HepG2 (cell line): ENCODE results near the gene RANBP2. TPM values are rescaled to one million over a fixed set of nuclear protein-coding genes. Genes with fewer than 3 reads are reported as not detected.

ENCODE experiments used
- FOXC1 ChIP-seq: sonication (generic); formaldehyde crosslinking; IDR thresholded peaks from 2 replicates; pipeline ENCODE4 v1.8.0; 2022; ENCODE audit warnings: mild to moderate bottlenecking, missing genetic modification reagents, borderline replicate concordance
- GPN1 ChIP-seq: sonication (generic); formaldehyde crosslinking; IDR thresholded peaks from 2 replicates; pipeline ENCODE4 v1.5.1; 2020; ENCODE audit warnings: missing genetic modification reagents, borderline replicate concordance
- HNF1A ChIP-seq, 2 experiments: sonication (generic) in 1 of 2; formaldehyde crosslinking in 1 of 2; IDR thresholded peaks; 2 replicates each; pipeline versions ENCODE4 v1.4.0 to v1.6.1; 2016 to 2020; ENCODE audit warnings: borderline replicate concordance in 1 of 2, low read depth in 1 of 2, mild to moderate bottlenecking in 1 of 2, missing genetic modification reagents in 1 of 2
- HOXA7 ChIP-seq: sonication (generic); formaldehyde crosslinking; IDR thresholded peaks from 2 replicates; pipeline ENCODE4 v1.8.1; 2022; ENCODE audit warnings: mild to moderate bottlenecking, missing genetic modification reagents, moderate library complexity
- IKZF4 ChIP-seq: sonication (generic); formaldehyde crosslinking; IDR thresholded peaks from 2 replicates; pipeline ENCODE4 v1.5.1; 2020; ENCODE audit warnings: borderline replicate concordance, mild to moderate bottlenecking, low read depth, missing genetic modification reagents; ENCODE audit errors: not compliant biosample characterization
- IRF2 ChIP-seq: IDR thresholded peaks from 2 replicates; pipeline ENCODE4 v1.6.1; 2018; ENCODE audit warnings: missing genetic modification reagents, missing compliant biosample characterization
- KLF11 ChIP-seq: IDR thresholded peaks from 2 replicates; pipeline ENCODE4 v1.6.1; 2016; ENCODE audit warnings: missing compliant biosample characterization
- MIER3 ChIP-seq: IDR thresholded peaks from 2 replicates; pipeline ENCODE4 v1.6.1; 2016; ENCODE audit warnings: missing compliant biosample characterization, borderline replicate concordance
- MIXL1 ChIP-seq: IDR thresholded peaks from 2 replicates; pipeline ENCODE4 v1.6.1; 2016
- MTF2 ChIP-seq: sonication (generic); formaldehyde crosslinking; IDR thresholded peaks from 2 replicates; pipeline ENCODE4 v1.5.0; 2020; ENCODE audit warnings: missing genetic modification reagents, borderline replicate concordance
- NR2F2 ChIP-seq: IDR thresholded peaks from 2 replicates; pipeline ENCODE4 v1.6.1; 2012; ENCODE audit warnings: low read depth, inconsistent platforms, borderline replicate concordance
- POLR2A ChIP-seq, 2 experiments: IDR thresholded peaks; 2 replicates each; pipeline ENCODE4 v1.6.1; 2011; ENCODE audit warnings: low read depth in 2 of 2, low read length in 2 of 2, mild to moderate bottlenecking in 1 of 2, moderate library complexity in 1 of 2; ENCODE audit not compliant: insufficient read depth in 1 of 2
- SOX13 ChIP-seq, 3 experiments: fragments of 450-650 bp in 1 of 3; sonication (generic) in 1 of 3; formaldehyde crosslinking in 1 of 3; IDR thresholded peaks in 2 of 3; conservative IDR thresholded peaks in 1 of 3; 2 replicates each; pipeline versions ENCODE4 v1.5.0 to v1.6.1; 2016 to 2020; ENCODE audit warnings: antibody characterized with exemption in 1 of 3, mild to moderate bottlenecking in 1 of 3, missing compliant biosample characterization in 1 of 3, missing genetic modification reagents in 1 of 3, moderate library complexity in 1 of 3
- TBX3 ChIP-seq: fragments of 450-650 bp; IDR thresholded peaks from 2 replicates; pipeline ENCODE4 v1.6.1; 2017; ENCODE audit warnings: antibody characterized with exemption, mild to moderate bottlenecking, inconsistent platforms, borderline replicate concordance
- TSC22D2 ChIP-seq: sonication (generic); formaldehyde crosslinking; IDR thresholded peaks from 2 replicates; pipeline ENCODE4 v1.5.1; 2020; ENCODE audit warnings: missing genetic modification reagents, mild to moderate bottlenecking, borderline replicate concordance
- WIZ ChIP-seq: sonication (generic); formaldehyde crosslinking; IDR thresholded peaks from 2 replicates; pipeline ENCODE4 v1.5.1; 2020; ENCODE audit warnings: mild to moderate bottlenecking, missing genetic modification reagents
- ZNF234 ChIP-seq: sonication (generic); formaldehyde crosslinking; conservative IDR thresholded peaks from 2 replicates; pipeline ENCODE4 v1.5.1; 2020; ENCODE audit warnings: mild to moderate bottlenecking, missing genetic modification reagents
- ZNF282 ChIP-seq: fragments of 450-650 bp; IDR thresholded peaks from 2 replicates; pipeline ENCODE4 v1.6.1; 2018; ENCODE audit not compliant: partially characterized antibody
- ZNF446 ChIP-seq: sonication (generic); formaldehyde crosslinking; IDR thresholded peaks from 2 replicates; pipeline ENCODE4 v1.5.0; 2020; ENCODE audit warnings: mild to moderate bottlenecking, missing genetic modification reagents
- ZXDC ChIP-seq: sonication (generic); formaldehyde crosslinking; IDR thresholded peaks from 2 replicates; pipeline ENCODE4 v1.5.0; 2020; ENCODE audit warnings: mild to moderate bottlenecking, missing genetic modification reagents
- polyA plus RNA-seq, 8 experiments: library from polyadenylated mRNA; depleted of rRNA in 3 of 8; stranded (reverse) in 7 of 8; unstranded in 1 of 8; fragments of >200 nt; fragmentation: Illumina TruSeq in 4 of 8; extraction: Trizol in 4 of 8; gene quantifications; 2 replicates each; pipeline versions ENCODE4 v1.2.1 to v1.2.3, GENCODE V29; 2011 to 2016; ENCODE audit warnings: low read depth in 4 of 8, missing spikeins in 1 of 8, mixed read lengths in 1 of 8; ENCODE audit not compliant: insufficient read depth in 1 of 8
- total RNA-seq, 5 experiments: library from RNA; depleted of rRNA; stranded (reverse); fragments of >200 nt; fragmentation: Illumina TruSeq; extraction: Trizol; gene quantifications; 2 replicates each; pipeline ENCODE4 v1.2.3, GENCODE V29; 2016; ENCODE audit warnings: low read depth in 1 of 5
- TF ChIP-seq, protein P1 (sequence below): sonication (generic); formaldehyde crosslinking; IDR thresholded peaks from 2 replicates; pipeline ENCODE4 v1.8.1; 2023; ENCODE audit warnings: mild to moderate bottlenecking, moderate library complexity, missing genetic modification reagents

The RANBP2 gene
- total and polyA plus RNA-seq, 2 of the 13 experiments (the other 11 are each of a cell fraction or from before 2014, with no cell fraction given), result 12.2 to 87.0 TPM

DNA sequence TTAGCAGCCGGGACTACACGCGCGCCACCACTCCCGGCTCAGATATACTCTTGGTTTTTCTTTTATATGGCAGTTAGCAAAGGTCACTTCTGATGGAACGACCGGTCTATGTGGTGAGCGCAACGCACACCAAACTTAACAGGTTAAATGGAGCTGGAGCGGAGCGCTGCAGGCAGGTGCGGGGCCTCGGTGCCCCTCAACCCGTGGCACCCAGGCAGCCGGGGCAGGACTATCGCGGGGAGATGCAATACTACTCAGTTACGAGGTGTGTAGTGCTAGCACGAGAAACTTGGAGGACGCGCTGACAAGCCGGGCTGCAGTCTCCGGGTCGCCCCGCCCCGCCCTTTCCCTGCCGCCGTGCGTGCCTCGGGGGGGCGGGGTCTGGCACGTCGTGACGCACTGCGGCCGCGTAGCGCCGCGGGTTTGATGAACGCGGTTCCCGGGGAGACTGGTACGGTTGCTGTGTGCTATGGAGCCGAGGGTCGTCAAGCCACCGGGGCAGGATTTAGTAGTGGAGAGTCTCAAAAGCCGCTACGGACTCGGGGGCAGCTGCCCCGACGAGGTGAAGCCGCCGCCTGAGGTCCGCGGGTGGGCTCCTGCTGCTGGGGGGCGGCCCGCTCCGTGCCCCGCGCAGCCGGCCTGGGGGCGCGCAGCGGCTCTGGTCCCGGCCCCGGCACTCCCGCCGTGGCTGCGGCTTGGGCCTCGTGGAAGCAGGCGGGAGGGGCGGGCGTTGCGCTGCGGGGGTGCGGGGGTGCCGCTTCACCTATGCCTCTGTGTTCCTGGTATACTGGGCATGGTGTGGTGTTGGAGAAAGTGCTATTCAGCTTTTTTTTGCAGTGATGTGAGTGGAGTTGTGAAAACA is 67.3 kb downstream of the RANBP2 start, which contains the start of gene CCDC138 (continued):
- TF ChIP-seq FOXC1 (CRISPR knock-in tag), result peak; percentile 92; the same call in 1 of the 2 replicates
- no peak for TF ChIP-seq WIZ (CRISPR knock-in tag)
- peak; percentile 86; the same call in 1 of the 2 replicates for TF ChIP-seq MTF2 (CRISPR knock-in tag)
- TF ChIP-seq MIER3 (CRISPR knock-in tag), result peak; percentile 73; the same call in 1 of the 2 replicates
- TF ChIP-seq HNF1A (IDR thresholded peaks at IDR 0.05; ENCODE audit: low read depth), result no peak
- TF ChIP-seq HNF1A (CRISPR knock-in tag; IDR thresholded peaks at IDR 0.05; ENCODE audit: borderline replicate concordance), result peak; percentile 50; the same call in 1 of the 2 replicates
- TF ChIP-seq ZNF282, result no peak
- peak; percentile 33; the same call in 1 of the 2 replicates for TF ChIP-seq SOX13 (IDR thresholded peaks at IDR 0.05)
- TF ChIP-seq SOX13 (CRISPR knock-in tag; conservative IDR thresholded peaks at IDR 0.05 in 1 of 2, IDR thresholded peaks at IDR 0.05 in 1 of 2), result peak in 1 of 2 experiments; percentile 54; a peak in 1 of 4 replicates
- no peak for TF ChIP-seq HOXA7 (CRISPR knock-in tag)
- TF ChIP-seq ZXDC (CRISPR knock-in tag), result no peak
- no peak for TF ChIP-seq TBX3
- peak; percentile 78 for TF ChIP-seq TSC22D2 (CRISPR knock-in tag)
- TF ChIP-seq, protein P1, sequence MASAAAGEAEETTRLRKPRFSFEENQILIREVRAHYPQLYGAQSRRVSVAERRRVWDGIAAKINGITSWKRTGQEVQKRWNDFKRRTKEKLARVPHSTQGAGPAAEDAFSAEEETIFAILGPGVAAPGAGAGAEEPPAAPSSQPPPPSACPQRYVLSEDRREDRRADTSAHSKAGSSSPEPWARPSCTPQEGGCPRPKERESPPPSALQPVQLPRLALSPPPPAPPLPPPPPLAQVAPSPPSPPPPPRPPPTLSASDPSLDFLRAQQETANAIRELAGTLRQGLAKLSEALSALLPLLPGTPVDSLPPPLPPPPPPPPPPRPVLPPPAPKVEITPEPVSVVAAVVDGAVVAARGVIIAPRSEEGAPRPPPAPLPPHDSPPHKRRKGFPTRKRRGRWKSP (CRISPR knock-in tag), result peak; percentile 95
- no peak for TF ChIP-seq GPN1 (CRISPR knock-in tag)
- peak; percentile 92; the same call in 1 of the 2 replicates for TF ChIP-seq IRF2 (CRISPR knock-in tag)
- TF ChIP-seq POLR2A (IDR thresholded peaks at IDR 0.05; ENCODE audit: insufficient read depth in 1 of 2, low read depth in 2 of 2, low read length in 2 of 2), result peak; percentile 85 to 90
- peak; percentile 91 for TF ChIP-seq ZNF446
- peak; percentile 85 for TF ChIP-seq IKZF4 (CRISPR knock-in tag)
- TF ChIP-seq KLF11, result peak; percentile 72
- peak; percentile 62; the same call in 1 of the 2 replicates for TF ChIP-seq MIXL1 (CRISPR knock-in tag)
- no peak for TF ChIP-seq NR2F2
- TF ChIP-seq ZNF234 (CRISPR knock-in tag), result peak; percentile 69; the same call in 1 of the 2 replicates
